OCI-LY1 (cell line): ENCODE measurements around the gene ABCC4.

Experiments used
- H2AFZ ChIP-seq: fragments of 200-600 bp; sonication (generic), shearing (Covaris generic); 2 replicates; pipeline ENCODE4 v1.6.0; 2014; ENCODE audit warnings: antibody characterized with exemption, mild to moderate bottlenecking, low read length
- H3F3A ChIP-seq: fragments of 200-600 bp; sonication (generic), shearing (Covaris generic); 2 replicates; pipeline ENCODE4 v1.6.0; 2014; ENCODE audit warnings: mild to moderate bottlenecking, antibody characterized with exemption, low read length, moderate library complexity; ENCODE audit not compliant: insufficient read depth
- H3K27ac ChIP-seq: fragments of 200-600 bp; sonication (generic); 2 replicates; pipeline ENCODE4 v1.5.1; 2014; ENCODE audit warnings: low read length, mixed run types, mild to moderate bottlenecking, low read depth; ENCODE audit not compliant: poor library complexity, severe bottlenecking
- H3K27me3 ChIP-seq: fragments of 200-600 bp; sonication (generic); 2 replicates; pipeline ENCODE4 v1.6.0; 2014; ENCODE audit warnings: antibody characterized with exemption, mild to moderate bottlenecking, low read length, moderate library complexity; ENCODE audit not compliant: insufficient read depth
- H3K36me3 ChIP-seq: fragments of 200-600 bp; sonication (generic); 2 replicates; pipeline ENCODE4 v1.6.1; 2014; ENCODE audit warnings: mild to moderate bottlenecking, antibody characterized with exemption, low read length, moderate library complexity, mixed read lengths; ENCODE audit not compliant: insufficient read depth
- H3K4me1 ChIP-seq: fragments of 200-600 bp; sonication (generic); 2 replicates; pipeline ENCODE4 v1.5.1; 2014; ENCODE audit warnings: mild to moderate bottlenecking, low read length, moderate library complexity; ENCODE audit not compliant: insufficient read depth, severe bottlenecking
- H3K4me2 ChIP-seq: fragments of 200-600 bp; sonication (generic), shearing (Covaris generic); 2 replicates; pipeline ENCODE4 v1.6.1; 2014; ENCODE audit warnings: low read length
- H3K4me3 ChIP-seq: fragments of 200-600 bp; sonication (generic); 2 replicates; pipeline ENCODE4 v1.5.1; 2014; ENCODE audit warnings: low read length, low read depth, mild to moderate bottlenecking, mixed read lengths; ENCODE audit not compliant: poor library complexity, severe bottlenecking
- H3K79me2 ChIP-seq: fragments of 200-600 bp; shearing (Covaris generic); 2 replicates; pipeline ENCODE4 v1.6.1; 2016; ENCODE audit warnings: mixed run types, low read length, mixed read lengths; ENCODE audit not compliant: insufficient read depth
- H3K9ac ChIP-seq: fragments of 200-600 bp; sonication (generic), shearing (Covaris generic); 2 replicates; pipeline ENCODE4 v1.6.1; 2014; ENCODE audit warnings: mild to moderate bottlenecking, low read length, mixed read lengths
- H3K9me2 ChIP-seq: fragments of 200-600 bp; sonication (generic), shearing (Covaris generic); 2 replicates; pipeline ENCODE4 v1.6.1; 2014; ENCODE audit warnings: low read depth, mild to moderate bottlenecking, low read length, mixed read lengths
- H3K9me3 ChIP-seq: fragments of 200-600 bp; shearing (Covaris generic); 2 replicates; pipeline ENCODE4 v1.6.1; 2014; ENCODE audit warnings: low read length, mixed read lengths
- H4K20me1 ChIP-seq: fragments of 200-600 bp; sonication (generic), shearing (Covaris generic); 2 replicates; pipeline ENCODE4 v1.6.0; 2016; ENCODE audit warnings: mild to moderate bottlenecking, low read length; ENCODE audit not compliant: insufficient read depth
- CTCF ChIP-seq: fragments of 200-600 bp; sonication (generic), shearing (Covaris generic); IDR thresholded peaks from 2 replicates; pipeline ENCODE4 v1.5.1; 2017; ENCODE audit warnings: mild to moderate bottlenecking, antibody characterized with exemption, low read length, moderate library complexity, mixed read lengths
- EZH2 ChIP-seq: fragments of 200-600 bp; sonication (generic), shearing (Covaris generic); IDR thresholded peaks from 2 replicates; pipeline ENCODE4 v1.8.0; 2017; ENCODE audit warnings: borderline replicate concordance, mixed run types, mild to moderate bottlenecking, antibody characterized with exemption, low read length, moderate library complexity, mixed read lengths

ABCC4 gene

GRCh38 chr13:94999871-95000270, 301.4 kb downstream of the ABCC4 start:
- TF ChIP-seq CTCF (no peak), EZH2 (no peak)
- Histone ChIP-seq H2AFZ (no peak overlapping the region), H3F3A (no peaks in the 10 kb centered on the region), H3K27ac (no peak overlapping the region), H3K9me3 (no peaks in the 10 kb centered on the region), H3K79me2 (no peaks in the 10 kb centered on the region), H4K20me1 (no peaks in the 10 kb centered on the region), H3K36me3 (no peaks in the 10 kb centered on the region), H3K9ac (no peak overlapping the region), H3K27me3 (no peaks in the 10 kb centered on the region), H3K4me2 (no peak overlapping the region), H3K9me2 (no peaks in the 10 kb centered on the region), H3K4me3 (no peak overlapping the region), H3K4me1 (no peaks in the 10 kb centered on the region)

DNA sequence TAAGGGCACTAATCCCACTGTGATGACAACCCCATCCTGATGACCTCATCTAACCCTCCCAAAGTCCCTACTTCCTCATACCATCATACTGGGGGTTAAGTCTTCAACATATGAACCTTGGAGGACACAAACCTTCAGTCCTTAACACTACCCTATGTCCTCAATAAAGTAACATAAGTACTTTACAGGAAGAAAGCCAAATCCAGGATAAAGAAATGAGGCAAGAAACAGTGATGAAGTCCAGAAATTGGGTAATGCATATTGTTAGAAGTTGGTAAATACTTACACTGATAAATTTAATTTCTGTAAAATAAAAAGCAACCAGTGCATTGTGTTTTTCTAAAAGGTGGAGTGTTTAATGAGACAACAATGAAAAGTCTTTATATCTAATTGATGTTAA, 304.1 kb downstream of the ABCC4 start:
- no peak for TF ChIP-seq EZH2
- TF ChIP-seq CTCF = no peak
- Histone ChIP-seq H4K20me1 (no peaks in the 10 kb centered on the region), H3K9ac (no peak overlapping the region), H3K9me3 (no peaks in the 10 kb centered on the region), H3K79me2 (no peaks in the 10 kb centered on the region), H3K4me3 (no peak overlapping the region), H3K4me2 (no peak overlapping the region), H3K27me3 (no peaks in the 10 kb centered on the region), H3K36me3 (no peaks in the 10 kb centered on the region), H3K27ac (no peak overlapping the region), H3K4me1 (no peaks in the 10 kb centered on the region), H3F3A (no peaks in the 10 kb centered on the region), H3K9me2 (no peaks in the 10 kb centered on the region), H2AFZ (no peak overlapping the region)

- no peaks in the 10 kb centered on the region for H3K9me2 ChIP-seq
- H3K4me1 ChIP-seq = no peaks in the 10 kb centered on the region
- no peak overlapping the region for H3K4me3 ChIP-seq
- no peak overlapping the region for H3K4me2 ChIP-seq
- H3K79me2 ChIP-seq = no peaks in the 10 kb centered on the region
- no peak overlapping the region for H2AFZ ChIP-seq
- H3K27ac ChIP-seq = no peak overlapping the region
- no peak overlapping the region for H3K9ac ChIP-seq
- H3K36me3 ChIP-seq = no peaks in the 10 kb centered on the region
- no peaks in the 10 kb centered on the region for H4K20me1 ChIP-seq
- no peak for TF ChIP-seq EZH2
- TF ChIP-seq CTCF = no peak
- no peaks in the 10 kb centered on the region for H3K27me3 ChIP-seq
- no peaks in the 10 kb centered on the region for H3K9me3 ChIP-seq
- H3F3A ChIP-seq = no peaks in the 10 kb centered on the region
Observed at GRCh38 chr13:94996445-94996844, 304.8 kb downstream of the ABCC4 start.
